GM12892 (cell line): ENCODE measurements around the gene ATRNL1.

Experiments used
- POLR2A ChIP-seq: IDR thresholded peaks from 2 replicates; pipeline ENCODE4 v1.6.1; 2011; ENCODE audit warnings: low read depth, low read length, control low read depth
- POLR2AphosphoS5 ChIP-seq: IDR thresholded peaks from 2 replicates; pipeline ENCODE4 v1.6.1; 2011; ENCODE audit warnings: low read depth, low read length, control low read depth

DNA sequence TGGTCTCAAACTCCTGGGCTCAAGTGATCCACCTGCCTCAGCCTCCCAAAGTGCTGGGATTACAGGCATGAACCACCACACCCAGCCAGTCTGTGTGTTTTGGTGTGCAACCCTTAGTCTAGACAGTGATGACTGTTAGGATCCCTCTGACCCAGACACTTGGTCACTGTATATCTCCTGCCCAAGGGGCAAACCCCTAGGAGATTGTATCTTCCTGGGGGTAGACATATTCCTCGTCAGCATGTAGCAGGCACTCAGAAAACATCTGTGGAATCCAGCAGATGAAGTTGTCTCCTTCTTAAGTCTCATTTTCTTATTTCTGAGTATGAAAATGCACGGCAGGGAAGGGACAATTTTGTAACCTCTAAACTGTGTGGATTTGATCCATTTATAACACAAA lies 887.3 kb downstream of the ATRNL1 start:
- no peak for TF ChIP-seq POLR2A
- TF ChIP-seq POLR2AphosphoS5 = no peak
